HG03432 (cell line): ENCODE results near the gene PSMB3.

Experiments used
- ATAC-seq: cut with Tn5 transposase; IDR thresholded peaks from one replicate; pipeline ENCODE4 v1.9.1; 2021; ENCODE audit warnings: mild to moderate bottlenecking, moderate library complexity; ENCODE audit not compliant: unreplicated experiment

Gene PSMB3

DNA sequence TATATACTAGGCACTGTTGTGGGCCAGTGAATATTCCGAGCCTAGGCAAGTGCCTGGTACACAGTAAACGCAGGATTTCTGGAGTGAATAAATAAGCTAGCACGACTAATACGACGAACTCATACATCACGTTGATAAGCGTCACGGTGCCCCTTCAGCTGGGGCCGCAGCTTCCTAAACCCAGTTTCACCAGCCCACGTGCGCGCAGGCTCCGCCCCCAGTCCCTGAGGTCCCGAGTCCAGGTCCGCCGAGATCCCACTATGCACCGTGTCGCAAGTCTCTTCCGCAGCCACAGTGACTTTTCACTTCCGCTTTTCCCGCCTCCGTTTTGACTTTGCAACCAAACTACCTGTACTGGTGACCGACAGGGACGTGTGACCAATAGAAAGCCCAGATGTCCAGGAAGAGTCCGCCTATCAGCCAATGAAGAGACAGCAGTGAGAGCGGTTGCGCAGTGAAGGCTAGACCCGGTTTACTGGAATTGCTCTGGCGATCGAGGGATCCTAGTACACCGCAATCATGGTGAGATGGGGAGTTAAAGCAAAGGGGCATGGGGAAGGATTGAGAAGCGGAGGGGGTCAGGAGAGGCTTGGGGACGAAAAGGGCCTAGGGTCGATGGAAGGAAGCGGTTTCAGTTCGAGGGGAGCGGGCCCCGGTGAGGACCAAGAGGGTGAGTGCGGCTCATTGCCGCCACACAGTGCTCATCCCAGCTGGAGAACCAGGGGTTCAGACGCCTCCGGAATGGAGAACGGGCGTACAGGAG is at the start of gene PSMB3:
Gene PSMB3, plus strand, starts transcription at position 434 of the 763 bp plus-strand sequence. Its CDS starts 86 bp downstream, at position 520.
- ATAC-seq, result peak; percentile 78

DNA sequence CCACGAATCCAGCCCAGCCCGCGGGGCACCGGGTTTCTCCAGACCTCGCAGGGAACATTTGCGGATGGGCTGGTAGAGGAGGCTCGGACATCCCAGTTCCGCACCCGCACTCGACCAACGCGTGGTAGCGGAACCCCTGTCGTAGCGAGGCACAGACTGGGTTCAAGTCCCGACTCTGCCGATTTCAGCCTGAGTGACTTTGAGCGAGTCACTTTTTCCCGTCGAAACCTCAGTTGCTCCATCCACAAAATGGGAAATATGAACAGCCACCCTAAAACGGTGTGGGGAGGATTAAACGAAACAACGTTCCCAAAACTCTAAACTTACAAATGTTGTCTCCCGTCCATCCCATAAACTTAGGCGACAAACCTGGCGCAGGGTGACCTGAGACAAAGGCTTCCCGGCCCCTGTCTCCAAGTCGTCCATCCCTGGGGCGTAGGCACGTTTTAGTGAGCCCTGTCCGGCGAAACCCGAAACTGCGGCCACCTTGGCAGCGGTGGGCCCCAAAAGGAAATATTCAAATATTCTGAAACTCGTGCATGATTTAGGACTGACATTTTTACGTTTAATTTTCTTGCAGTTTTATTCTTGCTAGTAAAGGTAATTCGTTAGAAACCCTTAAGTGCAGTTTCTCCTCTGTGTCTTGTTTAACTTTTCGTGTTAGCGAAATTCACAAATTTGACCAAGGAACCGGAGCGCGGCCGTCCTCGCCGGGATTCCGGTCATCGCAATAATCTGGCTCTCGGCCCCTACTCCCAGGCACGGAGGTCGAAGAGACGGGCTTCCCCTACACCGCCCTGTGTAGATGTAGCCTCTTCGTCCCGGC is 49.4 kb upstream of the PSMB3 start:
- ATAC-seq, result no peak

DNA sequence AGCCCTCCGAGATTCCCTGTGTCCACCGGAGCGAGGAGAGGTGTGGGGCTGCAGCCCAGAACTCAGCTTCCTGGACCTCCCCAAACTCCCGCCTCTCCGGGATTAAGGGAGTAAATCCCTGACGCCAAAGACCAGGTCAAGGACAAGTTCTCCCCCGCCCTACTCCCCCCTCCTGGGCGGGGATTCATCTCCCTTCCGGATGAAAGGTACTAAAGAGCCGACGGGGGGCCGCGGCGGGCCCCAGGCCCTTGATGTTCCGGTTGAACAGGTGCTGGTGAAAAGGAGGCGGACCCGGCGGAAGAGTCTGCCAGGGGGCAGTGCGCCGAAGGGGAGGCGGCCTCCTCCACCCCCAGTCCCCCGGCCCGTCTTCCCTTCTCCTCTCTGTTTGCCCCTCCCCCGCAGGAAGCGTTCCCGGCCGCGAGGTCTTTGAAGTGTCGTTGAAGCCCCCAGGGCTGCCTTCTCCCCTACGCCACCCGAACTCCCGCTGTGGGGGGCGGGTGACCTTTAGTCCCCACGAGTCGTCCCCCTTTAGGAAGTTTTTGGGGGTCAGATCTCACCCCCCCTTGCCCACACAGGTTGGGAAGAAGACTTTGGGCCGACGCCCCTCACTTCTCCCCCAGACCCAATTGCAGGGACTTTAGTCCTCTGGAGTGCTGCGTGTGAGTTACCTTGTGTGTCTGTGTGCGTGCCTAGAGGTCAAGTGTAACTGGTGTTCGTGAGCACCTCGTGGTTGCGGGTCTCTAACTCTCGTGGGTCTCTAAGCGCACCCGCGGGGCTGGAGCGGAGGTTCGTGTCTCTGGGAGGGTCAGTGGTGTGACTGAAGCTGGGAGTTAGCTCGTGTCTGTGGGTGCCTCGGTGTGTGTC is 48.6 kb upstream of the PSMB3 start:
- ATAC-seq, result peak; percentile 19

DNA sequence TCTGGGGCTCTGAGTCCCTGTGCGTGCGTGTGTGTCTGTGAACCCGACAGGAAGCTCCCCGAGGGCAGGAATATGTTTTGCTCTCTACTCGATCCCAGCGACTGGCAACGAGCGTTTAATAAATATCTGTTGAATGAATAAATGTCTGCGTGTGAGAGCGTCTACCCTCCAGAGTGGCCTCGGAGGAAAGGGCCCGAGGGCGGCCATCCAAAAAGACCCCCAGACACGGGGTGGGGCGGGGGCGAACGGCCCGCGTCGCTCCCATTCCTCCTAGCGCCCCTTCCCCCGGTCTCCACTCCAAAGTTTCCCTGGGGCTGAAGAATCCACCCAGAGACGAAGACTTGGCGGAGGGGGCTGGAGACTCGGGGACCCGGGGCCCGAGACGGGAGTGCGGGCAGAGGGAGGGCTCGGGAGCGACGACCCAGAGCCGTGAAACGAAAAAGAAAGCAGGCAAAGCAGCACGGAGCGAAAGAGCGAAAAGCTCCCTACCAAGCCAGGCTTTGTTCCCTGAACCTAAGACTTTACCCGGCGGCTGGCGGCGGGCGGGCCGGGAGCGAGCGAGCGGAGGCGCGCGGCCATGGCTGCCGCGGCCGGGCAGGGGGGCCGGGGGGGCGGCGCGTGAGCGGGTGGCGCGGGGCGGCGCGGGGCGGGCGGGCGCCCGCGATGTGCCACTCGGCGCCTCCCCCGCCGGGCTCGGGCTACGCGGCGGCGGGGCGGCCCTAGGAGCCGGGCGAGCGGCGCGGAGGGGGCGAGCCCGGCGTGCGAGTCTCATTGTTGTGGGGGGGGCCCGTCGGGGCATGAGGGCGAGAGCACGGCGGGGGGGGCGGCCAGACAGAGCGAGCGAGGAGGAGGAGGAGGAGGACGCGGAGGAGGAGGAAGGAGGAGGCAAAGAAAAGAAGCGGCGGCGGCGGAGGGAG is 47.7 kb upstream of the PSMB3 start, which contains the start of gene MLLT6:
Gene MLLT6, plus strand, starts transcription at position 668 of the 917 bp plus-strand sequence. CDS start 360 bp downstream, outside the sequence.
- ATAC-seq, result no peak

DNA sequence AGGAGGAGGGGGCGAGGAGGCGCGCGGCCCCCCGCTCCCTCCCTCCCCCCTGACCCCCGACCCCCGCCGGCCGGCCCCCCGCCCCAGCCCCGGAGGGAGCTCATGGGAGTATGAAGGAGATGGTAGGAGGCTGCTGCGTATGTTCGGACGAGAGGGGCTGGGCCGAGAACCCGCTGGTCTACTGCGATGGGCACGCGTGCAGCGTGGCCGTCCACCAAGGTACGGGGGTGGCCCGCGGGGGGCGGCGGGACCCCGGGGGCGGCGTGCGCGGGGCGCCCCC is 47.1 kb upstream of the PSMB3 start:
- no peak for ATAC-seq

DNA sequence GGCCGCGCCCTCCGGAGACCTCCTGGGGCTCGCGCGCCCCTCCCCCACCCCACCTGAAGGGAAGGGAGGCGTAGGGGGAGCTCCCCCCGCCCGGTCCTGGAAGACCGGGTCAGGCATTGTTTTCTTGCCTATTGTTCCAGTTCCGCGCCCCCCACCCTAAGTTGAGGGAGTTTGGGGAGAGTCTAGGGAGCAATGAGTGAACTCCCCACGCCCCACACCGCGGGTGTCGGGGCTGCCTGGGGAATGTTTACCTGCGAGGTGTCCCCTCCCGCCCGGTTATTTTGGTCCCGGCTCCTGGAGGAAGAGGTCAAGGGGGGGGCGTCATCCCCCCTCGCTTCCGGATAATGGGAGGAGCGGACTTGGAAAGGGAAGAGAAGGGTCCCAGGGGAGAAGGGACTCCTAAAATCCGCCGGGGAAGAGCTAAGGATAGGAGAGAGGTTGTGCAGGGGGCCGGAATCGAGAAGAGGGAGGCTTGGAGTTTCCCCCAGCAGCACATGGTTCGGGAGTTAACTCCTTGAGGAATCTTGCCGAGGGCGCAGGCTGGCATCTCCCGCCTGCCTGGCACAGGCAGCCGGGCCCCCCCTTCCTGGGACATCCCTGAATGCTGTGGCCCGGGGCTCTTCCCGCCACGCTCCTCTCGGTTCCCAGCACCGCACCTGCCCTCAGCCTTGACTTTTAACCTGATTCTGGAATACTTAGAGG is 46.6 kb upstream of the PSMB3 start:
- no peak for ATAC-seq

DNA sequence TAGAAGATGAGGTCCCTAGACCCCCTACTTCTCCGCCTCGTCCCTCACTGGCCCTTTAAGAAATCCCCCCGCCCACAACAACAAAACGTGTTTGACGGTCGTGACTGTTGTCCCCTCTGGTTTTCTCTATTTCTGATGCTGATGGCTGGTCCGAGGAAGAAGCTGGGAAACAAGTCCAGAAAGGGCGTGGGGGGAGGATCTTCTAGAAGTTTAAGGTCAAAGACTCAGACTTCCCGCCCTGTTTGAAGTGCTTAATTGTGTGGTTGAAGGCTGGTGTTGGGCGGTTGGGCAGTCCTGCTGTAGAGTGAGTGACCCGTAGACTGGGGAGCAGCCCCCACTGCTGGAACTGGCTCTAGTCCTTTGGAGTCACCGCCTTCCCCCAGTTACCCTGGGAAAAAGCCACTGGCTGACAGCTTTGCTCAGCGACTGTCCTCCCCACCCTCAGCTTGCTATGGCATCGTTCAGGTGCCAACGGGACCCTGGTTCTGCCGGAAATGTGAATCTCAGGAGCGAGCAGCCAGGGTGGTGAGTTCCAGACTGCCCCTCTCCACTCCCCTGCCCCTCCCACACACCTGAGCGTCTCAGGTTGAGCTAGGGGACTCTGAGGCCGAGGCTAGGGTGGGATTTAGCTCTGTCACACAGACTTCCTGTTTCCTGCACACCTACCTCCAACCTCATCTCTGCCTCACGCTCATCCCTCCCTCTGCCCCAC is 45.9 kb upstream of the PSMB3 start:
- ATAC-seq, result no peak

DNA sequence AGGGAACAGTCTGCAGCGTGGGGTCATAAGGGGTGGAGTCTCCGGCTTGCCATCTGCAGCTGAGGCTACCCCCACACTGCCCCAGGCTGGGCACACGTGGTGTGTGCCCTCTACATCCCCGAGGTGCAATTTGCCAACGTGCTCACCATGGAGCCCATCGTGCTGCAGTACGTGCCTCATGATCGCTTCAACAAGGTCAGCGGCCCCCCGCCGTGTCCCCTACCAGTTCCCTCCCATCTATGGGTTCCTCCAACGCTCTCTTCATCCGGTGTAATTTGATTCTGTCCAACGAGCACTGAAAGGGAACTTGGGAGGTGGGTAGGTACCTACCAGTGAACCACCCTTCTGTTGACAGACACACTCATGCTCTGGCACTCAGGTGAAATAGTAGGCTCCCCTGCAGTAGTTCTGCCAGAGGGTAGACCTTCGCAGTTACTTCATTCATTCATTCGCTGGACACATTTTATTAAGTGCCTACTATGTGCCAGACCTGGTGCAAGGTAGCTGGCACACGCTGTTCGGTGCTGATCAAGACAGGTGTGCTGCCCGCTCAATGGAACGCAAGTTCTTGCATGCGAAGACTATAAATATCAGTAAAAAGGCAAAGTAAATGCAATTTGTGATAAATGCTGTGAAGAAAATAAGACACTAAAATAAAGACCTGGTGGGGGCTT is 44.7 kb upstream of the PSMB3 start:
- ATAC-seq, result no peak

DNA sequence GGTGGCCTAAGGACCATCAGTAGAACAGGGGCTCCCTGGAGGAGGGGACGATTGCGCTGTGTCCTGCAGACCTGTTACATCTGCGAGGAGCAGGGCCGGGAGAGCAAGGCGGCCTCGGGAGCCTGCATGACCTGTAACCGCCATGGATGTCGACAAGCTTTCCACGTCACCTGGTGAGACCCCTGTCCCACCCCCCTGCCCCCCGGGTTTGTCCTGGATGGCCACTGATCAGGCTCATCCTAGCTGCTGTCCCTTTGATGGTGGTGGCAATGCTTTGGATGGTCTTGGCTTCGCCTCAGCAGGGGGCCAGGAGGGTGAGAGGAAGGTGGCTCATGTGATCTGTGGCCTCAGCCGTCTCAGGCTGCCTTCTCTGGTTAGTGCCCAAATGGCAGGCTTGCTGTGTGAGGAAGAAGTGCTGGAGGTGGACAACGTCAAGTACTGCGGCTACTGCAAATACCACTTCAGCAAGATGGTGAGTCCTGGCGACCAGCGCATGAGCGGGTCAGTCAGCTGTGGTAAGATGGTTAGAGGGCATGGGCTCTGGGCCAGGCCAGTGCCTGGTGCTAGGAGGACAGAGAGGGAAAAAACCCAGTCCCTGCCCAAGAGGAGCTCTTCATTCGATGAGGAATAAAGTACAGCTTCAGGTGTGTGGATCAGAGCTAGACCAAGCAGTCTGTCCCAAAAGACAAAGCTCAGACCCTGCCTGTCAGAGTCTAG is 43.3 kb upstream of the PSMB3 start:
- no peak for ATAC-seq

DNA sequence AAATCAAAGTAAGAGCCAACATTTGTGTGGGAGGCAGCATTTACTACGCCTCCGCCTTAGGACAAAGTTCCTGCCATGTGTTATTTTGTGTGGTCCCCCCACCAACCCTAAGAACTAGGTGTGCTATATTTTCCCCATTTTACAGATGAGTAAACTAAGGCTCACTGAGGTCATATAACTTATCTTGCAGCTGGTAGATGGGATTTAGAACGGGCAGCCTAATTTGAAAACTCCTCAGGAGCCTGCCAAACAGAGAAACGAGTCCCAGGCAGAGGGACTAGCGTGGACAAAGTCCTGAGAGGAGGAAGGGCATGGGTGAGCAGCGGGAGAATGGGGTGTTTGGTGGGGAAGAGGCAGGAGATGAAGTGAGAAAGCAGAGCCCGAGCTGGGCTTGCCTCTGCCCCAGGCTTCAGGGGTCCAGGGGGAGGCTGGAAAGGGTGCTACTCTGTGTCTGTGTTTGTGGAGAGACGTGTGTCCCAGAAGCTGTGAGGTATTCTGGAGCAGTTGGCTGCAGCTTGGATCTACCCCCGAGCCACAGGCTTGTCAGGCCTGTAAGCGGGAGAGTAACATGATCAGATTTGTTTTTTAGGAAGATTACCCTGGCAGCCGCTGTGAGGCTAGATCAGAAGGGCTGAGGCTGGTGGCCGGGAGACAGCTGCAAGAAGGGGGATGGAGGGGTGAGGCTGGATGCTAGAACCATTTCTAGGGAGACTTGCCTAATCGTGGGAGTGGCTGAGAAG is 42.5 kb upstream of the PSMB3 start:
- ATAC-seq, result no peak

DNA sequence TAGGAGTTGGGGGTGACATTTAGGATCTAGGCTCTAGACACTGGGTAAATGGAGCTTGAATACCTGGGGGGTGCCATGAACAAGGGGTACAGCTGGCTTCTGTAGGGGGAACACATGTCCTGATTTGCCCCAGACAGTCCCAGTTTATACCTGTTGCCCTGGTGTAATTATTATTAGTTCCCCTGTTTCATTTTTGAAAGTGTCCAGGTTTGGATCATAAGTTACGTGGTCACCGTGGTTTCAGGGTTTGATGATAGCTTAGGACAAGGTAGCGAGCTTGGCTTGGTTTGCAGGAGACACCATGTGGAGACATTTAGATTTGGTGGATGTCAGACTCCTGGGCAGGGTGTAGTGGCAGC is 42.0 kb upstream of the PSMB3 start:
- ATAC-seq, result no peak

DNA sequence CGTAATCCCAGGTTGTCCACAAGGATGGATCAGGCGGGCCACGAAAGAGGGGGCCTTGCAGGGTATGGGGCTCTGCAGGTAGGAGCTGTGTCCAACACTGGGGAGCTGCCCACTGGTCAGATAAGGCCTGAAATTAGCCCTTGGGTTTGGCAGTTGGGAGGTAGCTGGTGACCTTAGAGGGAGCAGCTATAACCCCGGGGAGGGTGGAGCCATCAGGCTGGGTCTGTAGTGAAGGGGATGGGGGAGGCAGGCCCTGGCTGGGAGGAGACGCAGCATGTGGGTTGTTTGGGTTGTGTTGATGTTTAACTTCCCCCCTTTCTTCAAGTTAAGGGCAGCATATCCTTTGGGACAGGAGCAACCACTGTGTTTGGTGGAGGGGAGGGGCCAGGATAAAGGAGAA is 41.6 kb upstream of the PSMB3 start:
- no peak for ATAC-seq

DNA sequence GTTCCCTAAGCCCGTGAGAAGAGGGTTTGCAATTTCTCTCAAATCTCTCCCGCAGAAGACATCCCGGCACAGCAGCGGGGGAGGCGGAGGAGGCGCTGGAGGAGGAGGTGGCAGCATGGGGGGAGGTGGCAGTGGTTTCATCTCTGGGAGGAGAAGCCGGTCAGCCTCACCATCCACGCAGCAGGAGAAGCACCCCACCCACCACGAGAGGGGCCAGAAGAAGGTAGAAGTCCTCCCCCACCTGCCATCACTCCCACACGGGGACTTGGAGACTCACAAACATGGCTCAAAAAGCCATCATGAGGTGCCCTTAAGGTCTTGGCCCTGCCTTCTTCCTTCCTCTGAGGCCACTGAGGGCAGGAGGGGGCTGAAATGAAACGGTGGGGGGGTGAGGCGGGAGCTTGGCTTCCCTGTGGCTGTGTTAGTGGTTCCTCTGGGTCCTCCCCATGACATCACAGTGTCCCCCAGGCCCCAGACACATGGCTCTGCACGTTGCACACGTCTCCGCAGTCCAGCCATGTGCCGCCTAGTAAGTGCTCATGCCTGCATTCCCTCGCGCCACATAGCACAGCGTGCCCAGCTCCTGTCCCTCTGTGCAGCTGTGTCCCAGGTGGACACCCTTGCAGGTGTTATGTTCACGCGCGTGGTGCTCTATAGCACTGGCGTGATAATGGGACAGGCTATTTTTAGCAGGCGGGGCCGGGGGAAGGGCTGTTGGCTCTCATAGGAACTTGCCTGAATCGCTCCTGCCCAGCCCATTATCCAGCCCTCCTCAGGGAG is 40.6 kb upstream of the PSMB3 start:
- no peak for ATAC-seq

DNA sequence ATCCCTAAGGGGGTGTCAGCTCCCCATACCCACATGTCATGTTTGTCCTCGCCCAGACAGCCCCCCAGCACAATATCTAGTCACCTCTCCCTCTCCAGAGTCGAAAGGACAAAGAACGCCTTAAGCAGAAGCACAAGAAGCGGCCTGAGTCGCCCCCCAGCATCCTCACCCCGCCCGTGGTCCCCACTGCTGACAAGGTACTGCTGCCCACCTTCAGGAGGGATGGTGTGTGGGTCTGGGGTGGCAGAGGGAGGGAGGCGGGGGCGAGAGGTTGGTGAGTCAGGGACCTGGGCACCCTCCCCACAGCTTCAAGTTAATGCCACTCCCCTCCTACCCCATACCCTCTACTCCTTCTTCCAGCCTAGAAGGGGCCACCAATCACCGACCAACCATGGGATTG is 39.9 kb upstream of the PSMB3 start:
- no peak for ATAC-seq

DNA sequence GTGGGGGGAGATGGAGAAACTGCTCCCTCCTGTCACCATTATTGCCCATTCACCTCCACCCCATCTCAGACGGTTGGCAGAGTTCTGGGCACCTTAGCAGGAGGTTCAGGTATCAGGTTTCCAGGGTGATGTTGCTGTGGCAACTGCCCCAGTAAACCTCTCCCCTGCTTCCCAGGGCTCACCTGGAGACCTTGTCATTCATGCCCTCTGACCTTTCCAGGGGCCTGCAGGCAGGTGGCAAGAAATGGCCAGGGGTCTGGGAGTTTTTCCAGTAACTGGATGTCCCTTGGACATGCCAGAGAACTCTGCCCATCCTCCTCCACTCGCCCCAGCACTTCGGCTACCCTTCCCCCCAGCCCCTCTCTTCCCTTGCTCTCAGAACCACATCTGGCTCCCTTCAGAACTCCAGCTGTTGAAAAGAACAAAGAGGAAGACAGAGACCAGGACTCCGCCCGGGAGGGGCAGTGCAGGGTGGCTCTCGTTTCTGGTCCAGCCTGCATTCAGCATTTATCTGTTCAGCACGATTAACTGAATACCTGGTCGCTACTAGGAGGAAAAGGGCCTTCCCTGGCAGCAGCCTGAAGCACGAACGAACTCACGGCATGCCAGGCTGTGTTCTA is 39.0 kb upstream of the PSMB3 start:
- no peak for ATAC-seq
